Right lobe of liver (tissue), 6 donors: Measurements from ENCODE around the gene A3GALT2. TPM values are rescaled to one million over a fixed set of nuclear protein-coding genes. Genes with fewer than 3 reads are reported as not detected.
A peak's percentile ranks its signal among the peaks of the same experiment; 100 is the strongest.

Experiments used
- ATAC-seq, 4 donors: fragments of 200-7000 bp; cut with Tn5 transposase; one replicate each; pipeline ENCODE4 v1.9.1; 2020; ENCODE audit warnings: mild to moderate bottlenecking in 4 of 4, moderate library complexity in 4 of 4
- DNase-seq, 3 donors: peaks; one replicate each; pipeline ENCODE4 v3.0.0-alpha.2; 2020
- H3K27ac ChIP-seq, 3 donors: fragments of 200-600 bp; one replicate each; pipeline ENCODE4 v1.8.0; 2022
- H3K27me3 ChIP-seq, 2 donors: fragments of 200-600 bp; one replicate each; pipeline ENCODE4 v1.8.0; 2022
- H3K36me3 ChIP-seq, 4 donors: fragments of 200-600 bp; sonication (generic) in 1 of 4; one replicate each; pipeline versions ENCODE4 v1.5.1 to v1.8.0; 2017 to 2022; ENCODE audit warnings: control low read depth in 1 of 4
- H3K4me1 ChIP-seq, 4 donors: fragments of 200-600 bp; sonication (generic) in 1 of 4; one replicate each; pipeline versions ENCODE4 v1.5.1 to v1.8.0; 2017 to 2022; ENCODE audit warnings: control low read depth in 1 of 4
- H3K4me3 ChIP-seq, 3 donors: fragments of 200-600 bp; one replicate each; pipeline ENCODE4 v1.8.0; 2022
- H3K9me3 ChIP-seq, 4 donors: fragments of 200-600 bp; sonication (generic) in 1 of 4; one replicate each; pipeline versions ENCODE4 v1.5.1 to v1.8.0; 2017 to 2022; ENCODE audit warnings: control low read depth in 1 of 4
- POLR2A ChIP-seq: fragments of 450-650 bp; IDR thresholded peaks from one replicate; pipeline ENCODE4 v1.6.1; 2017; ENCODE audit warnings: antibody characterized with exemption, mild to moderate bottlenecking
- WGBS: methylation state at CpG from one replicate; pipeline ENCODE4 v1.1.6; 2018; ENCODE audit warnings: low coverage, low lambda C conversion rate; ENCODE audit not compliant: insufficient coverage; ENCODE audit errors: missing lambda C conversion rate; 5-methylcytosine and 5-hydroxymethylcytosine counted together
- intact Hi-C, 2 donors: fragments of 100-400 bp; cut with DNase I; formaldehyde crosslinking; loops; one replicate each; pipeline versions ENCODE4 v1.11.2 to v1.14.1; 2022
- total RNA-seq, 6 experiments: library from RNA; depleted of rRNA in 2 of 6; stranded (reverse); fragments of >200 nt in 2 of 6; fragmentation: NEBNext Ultra II Directional in 3 of 6; extraction: Animal tissue kit (Norgen Biotek cat#: 25700) in 3 of 6; gene quantifications; one replicate each; pipeline versions ENCODE4 v1.1.0 to v1.2.4, GENCODE V29; 2016 to 2023
- TF ChIP-seq, protein P1 (sequence below), 4 donors: fragments of 200-600 bp in 3 of 4; fragments of 450-650 bp in 1 of 4; IDR thresholded peaks; one replicate each; pipeline versions ENCODE4 v1.5.1 to v1.8.0; 2016 to 2022; ENCODE audit warnings: antibody characterized with exemption in 4 of 4, mild to moderate bottlenecking in 2 of 4
- donor health status: DM: no; HTN: yes; CAD: no.
- donor health status: DM: no; HTN: no; CAD: no.
- donor health status: DM: no; HTN: no; CAD: no.
- donor health status: DM: no; HTN: yes; CAD: no.
- donor health status: DM: no; HTN: yes; CAD: no.

A3GALT2 gene
- total RNA-seq, 6 experiments from 2014 or later: not detected

DNA sequence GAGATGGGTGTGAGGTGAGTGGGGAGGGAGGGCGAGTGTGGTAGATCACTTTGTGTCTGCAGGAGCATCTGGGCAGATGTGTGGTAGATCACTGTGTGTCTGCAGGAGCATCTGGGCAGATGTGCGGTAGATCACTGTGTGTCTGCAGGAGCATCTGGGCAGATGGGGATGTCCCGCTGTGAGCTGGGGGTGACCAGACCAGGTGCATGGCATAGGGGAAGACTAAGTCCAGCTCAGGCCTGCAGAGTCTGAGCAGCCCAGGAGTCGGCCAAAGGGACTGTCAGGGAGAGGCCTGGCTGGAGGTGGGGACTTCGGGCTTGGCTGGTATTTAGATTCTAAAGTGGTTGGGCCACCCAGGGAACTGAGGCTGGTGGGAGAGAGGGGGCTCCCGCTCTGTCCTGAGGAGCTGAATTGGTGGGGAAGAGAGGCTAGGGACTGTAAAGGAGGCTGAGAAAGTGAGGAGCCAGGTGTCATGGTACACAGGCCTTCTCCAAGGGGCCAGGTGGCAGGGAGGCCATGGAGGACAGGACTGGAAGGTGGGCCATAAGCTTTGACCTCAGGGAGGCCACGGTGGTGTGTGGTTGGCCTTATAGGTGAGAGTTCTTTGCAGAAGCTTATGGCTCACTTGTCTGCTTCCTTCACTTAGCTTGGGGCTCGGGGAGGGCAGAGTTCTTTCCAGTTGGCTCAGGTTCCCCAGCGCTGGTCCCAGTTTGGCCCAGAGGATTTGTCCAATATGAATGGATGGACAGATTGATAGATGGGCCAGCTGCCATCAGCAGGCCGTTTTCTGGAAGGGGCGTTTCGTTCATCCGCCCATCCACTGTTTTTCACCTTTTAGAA, 49.0 kb downstream of the A3GALT2 start:
- intact Hi-C loops: no loop called here
- Histone ChIP-seq H3K4me1 (no peaks in the 10 kb centered on the region), H3K9me3 (no peaks in the 10 kb centered on the region), H3K4me3 (no peak overlapping the region), H3K36me3 (no peaks in the 10 kb centered on the region), H3K27ac (no peak overlapping the region), H3K27me3 (no peaks in the 10 kb centered on the region)
- 76% methylated on average over 8 of the region's 13 CpGs for WGBS
- no peak for ATAC-seq
- TF ChIP-seq, protein P1, sequence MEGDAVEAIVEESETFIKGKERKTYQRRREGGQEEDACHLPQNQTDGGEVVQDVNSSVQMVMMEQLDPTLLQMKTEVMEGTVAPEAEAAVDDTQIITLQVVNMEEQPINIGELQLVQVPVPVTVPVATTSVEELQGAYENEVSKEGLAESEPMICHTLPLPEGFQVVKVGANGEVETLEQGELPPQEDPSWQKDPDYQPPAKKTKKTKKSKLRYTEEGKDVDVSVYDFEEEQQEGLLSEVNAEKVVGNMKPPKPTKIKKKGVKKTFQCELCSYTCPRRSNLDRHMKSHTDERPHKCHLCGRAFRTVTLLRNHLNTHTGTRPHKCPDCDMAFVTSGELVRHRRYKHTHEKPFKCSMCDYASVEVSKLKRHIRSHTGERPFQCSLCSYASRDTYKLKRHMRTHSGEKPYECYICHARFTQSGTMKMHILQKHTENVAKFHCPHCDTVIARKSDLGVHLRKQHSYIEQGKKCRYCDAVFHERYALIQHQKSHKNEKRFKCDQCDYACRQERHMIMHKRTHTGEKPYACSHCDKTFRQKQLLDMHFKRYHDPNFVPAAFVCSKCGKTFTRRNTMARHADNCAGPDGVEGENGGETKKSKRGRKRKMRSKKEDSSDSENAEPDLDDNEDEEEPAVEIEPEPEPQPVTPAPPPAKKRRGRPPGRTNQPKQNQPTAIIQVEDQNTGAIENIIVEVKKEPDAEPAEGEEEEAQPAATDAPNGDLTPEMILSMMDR (IDR thresholded peaks at IDR 0.05): no peak
- TF ChIP-seq POLR2A: no peak
- DNase-seq: peak in 1 of 3 donors; percentile 29

DNA sequence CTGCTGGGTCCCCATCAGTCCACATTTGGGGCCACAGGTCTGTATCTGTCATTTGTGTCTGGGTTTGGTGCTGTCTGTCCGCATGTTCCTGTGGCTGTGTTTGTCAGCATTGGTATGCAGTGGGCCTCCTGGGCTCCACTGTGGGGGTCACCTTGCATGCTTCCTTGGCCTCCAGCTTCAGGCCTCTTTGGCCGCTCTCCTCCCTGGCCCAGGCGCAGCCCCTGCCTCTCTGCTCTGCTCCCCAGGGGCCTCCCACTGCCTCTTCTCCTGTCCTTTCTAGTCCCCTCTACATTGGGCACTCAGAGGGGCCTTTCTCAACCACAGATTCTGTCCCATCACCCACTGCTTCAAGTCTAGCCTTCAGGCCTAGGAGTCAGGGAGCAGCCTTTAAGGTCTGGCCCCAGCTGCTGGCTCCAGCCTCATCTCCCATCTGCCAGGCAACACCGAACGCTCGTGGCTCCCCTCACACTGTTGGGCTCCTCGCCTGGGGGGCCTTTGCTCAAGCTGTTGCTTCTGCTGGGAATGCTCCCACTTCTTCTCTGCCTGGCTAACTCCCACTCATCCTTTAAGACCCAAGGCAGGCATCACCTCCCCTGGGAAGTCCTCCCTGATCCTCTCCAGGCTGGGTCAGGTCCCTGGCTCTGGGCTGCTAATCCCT, 50.0 kb downstream of the A3GALT2 start:
- Histone ChIP-seq H3K27me3 (no peaks in the 10 kb centered on the region), H3K36me3 (no peaks in the 10 kb centered on the region), H3K9me3 (no peaks in the 10 kb centered on the region), H3K27ac (no peak overlapping the region), H3K4me3 (no peak overlapping the region), H3K4me1 (no peaks in the 10 kb centered on the region)
- no peak for TF ChIP-seq POLR2A
- TF ChIP-seq, protein P1 (IDR thresholded peaks at IDR 0.05): no peak
- 80% methylated on average over 3 of the region's 7 CpGs for WGBS
- ATAC-seq: no peak
- intact Hi-C loops: no loop called here
- no peak for DNase-seq

DNA sequence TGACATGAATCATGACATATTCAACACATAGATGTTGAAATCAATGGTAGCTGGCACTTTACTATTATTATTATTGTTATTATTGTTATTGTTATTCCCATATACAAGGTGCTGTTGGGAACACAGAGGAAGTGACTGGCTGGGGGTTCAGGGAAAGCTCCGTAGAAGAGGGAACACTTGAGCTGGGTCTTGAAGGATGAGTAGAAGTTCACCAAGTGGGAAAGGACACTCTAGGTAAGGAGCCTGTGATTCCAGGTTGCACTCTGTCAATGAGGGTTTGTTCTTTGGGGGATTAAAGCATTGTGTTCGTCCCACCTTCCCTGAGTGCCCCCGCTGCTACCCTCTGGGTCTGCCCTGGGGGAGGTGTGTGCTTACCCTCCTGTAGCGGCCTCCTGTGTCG, 50.5 kb downstream of the A3GALT2 start:
- no peaks in the 10 kb centered on the region for H3K27me3 ChIP-seq
- intact Hi-C loops: no loop called here
- no peaks in the 10 kb centered on the region for H3K4me1 ChIP-seq
- H3K4me3 ChIP-seq: no peak overlapping the region
- H3K36me3 ChIP-seq: no peaks in the 10 kb centered on the region
- ATAC-seq (no peak), DNase-seq (no peak)
- no peak overlapping the region for H3K27ac ChIP-seq
- WGBS: 88% methylated on average over 4 of the region's 5 CpGs
- no peaks in the 10 kb centered on the region for H3K9me3 ChIP-seq
- TF ChIP-seq, protein P1 (IDR thresholded peaks at IDR 0.05): no peak

DNA sequence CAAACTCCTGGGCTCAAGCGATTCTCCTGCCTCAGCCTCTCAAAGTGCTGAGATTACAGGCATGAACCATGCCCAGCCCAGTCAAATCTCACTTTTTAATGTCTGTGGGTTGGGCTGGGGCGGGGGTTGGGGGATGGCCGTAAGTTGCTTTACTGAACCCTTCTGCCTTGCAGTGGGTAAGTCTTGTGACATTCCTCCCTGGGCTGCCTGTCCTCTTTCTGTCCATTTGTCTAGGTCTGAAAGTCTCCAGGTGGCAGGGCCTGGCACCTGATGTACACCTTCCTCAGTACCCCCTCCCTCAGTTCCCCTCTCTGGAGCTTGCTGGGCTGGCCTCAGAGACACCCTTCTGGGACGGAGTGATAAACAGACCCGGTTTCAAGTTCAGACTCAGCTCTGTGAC, 51.3 kb downstream of the A3GALT2 start:
- DNase-seq (no peak), ATAC-seq (no peak)
- TF ChIP-seq, protein P1 (IDR thresholded peaks at IDR 0.05): no peak
- TF ChIP-seq POLR2A: no peak
- Histone ChIP-seq H3K27ac (no peak overlapping the region), H3K4me3 (no peak overlapping the region), H3K9me3 (no peaks in the 10 kb centered on the region), H3K27me3 (no peaks in the 10 kb centered on the region), H3K4me1 (no peaks in the 10 kb centered on the region), H3K36me3 (no peaks in the 10 kb centered on the region)
- intact Hi-C loops: no loop called here
- 89% methylated on average over 5 of the region's 5 CpGs for WGBS
